WTC11 (cell line): Measurements from ENCODE around the gene TARDBP. TPM values are rescaled to one million over a fixed set of nuclear protein-coding genes. Genes with fewer than 3 reads are reported as not detected.
"Not testable (repeated sequence)": the region's sequence is repeated elsewhere in the genome, so short reads cannot be mapped to it uniquely, and the experiment has no call there.

ENCODE experiments used
- ATAC-seq: fragments of 200-7000 bp; cut with Tn5 transposase; 2 replicates; pipeline ENCODE4 v1.10.0; 2021; ENCODE audit warnings: mild to moderate bottlenecking, moderate library complexity
- CTCF ChIA-PET: fragments of 300-600 bp; sonication (Branson Sonifier 250); formaldehyde crosslinking; loops from one replicate; lab custom pipeline; 2021; ENCODE audit warnings: antibody characterized with exemption; lab: Charles Lee
- POLR2A ChIA-PET: fragments of 350-600 bp; sonication (Branson Sonifier 250); formaldehyde crosslinking; loops from one replicate; lab custom pipeline; 2021; ENCODE audit warnings: antibody characterized with exemption; lab: Charles Lee
- DNase-seq: peaks from one replicate; pipeline ENCODE4 v3.0.0; 2021; ENCODE audit warnings: low spot score
- H3K27ac Mint-ChIP-seq: 2 replicates; pipeline ENCODE4 v1.8.0; 2021; ENCODE audit warnings: mixed read lengths
- H3K27me3 Mint-ChIP-seq: 2 replicates; pipeline ENCODE4 v1.8.0; 2021; ENCODE audit warnings: low read depth, mild to moderate bottlenecking, moderate library complexity, mixed read lengths
- H3K36me3 Mint-ChIP-seq: 2 replicates; pipeline ENCODE4 v1.8.0; 2021; ENCODE audit warnings: mixed read lengths
- H3K4me1 Mint-ChIP-seq: 2 replicates; pipeline ENCODE4 v1.8.0; 2022; ENCODE audit warnings: mixed read lengths
- H3K4me3 Mint-ChIP-seq: 2 replicates; pipeline ENCODE4 v1.8.0; 2021; ENCODE audit warnings: mild to moderate bottlenecking, moderate library complexity, mixed read lengths
- H3K9me3 Mint-ChIP-seq: 2 replicates; pipeline ENCODE4 v1.8.0; 2021; ENCODE audit warnings: mixed read lengths
- CREB1 ChIP-seq: sonication (generic); formaldehyde crosslinking; IDR thresholded peaks from 2 replicates; pipeline ENCODE4 v1.8.0; 2023; ENCODE audit warnings: mild to moderate bottlenecking, missing genetic modification reagents
- CTCF ChIP-seq: fragments of 200-600 bp; IDR thresholded peaks from 2 replicates; pipeline ENCODE4 v1.8.0; 2022; ENCODE audit warnings: antibody characterized with exemption
- ELF4 ChIP-seq: sonication (generic); formaldehyde crosslinking; IDR thresholded peaks from 2 replicates; pipeline ENCODE4 v1.8.1; 2022; ENCODE audit warnings: low read depth, mild to moderate bottlenecking, moderate library complexity, missing genetic modification reagents
- EMX1 ChIP-seq: fragments of 250-450 bp; sonication (Bioruptor Pico); IDR thresholded peaks from 2 replicates; pipeline ENCODE4 v1.8.0; 2021; ENCODE audit warnings: mild to moderate bottlenecking
- ERG ChIP-seq: fragments of 250-450 bp; sonication (Bioruptor Pico); IDR thresholded peaks from 2 replicates; pipeline ENCODE4 v1.8.0; 2021; ENCODE audit warnings: mild to moderate bottlenecking
- HMGXB4 ChIP-seq: sonication (generic); formaldehyde crosslinking; IDR thresholded peaks from 2 replicates; pipeline ENCODE4 v1.8.1; 2023; ENCODE audit warnings: mild to moderate bottlenecking, moderate library complexity, missing genetic modification reagents
- IRF1 ChIP-seq: sonication (generic); formaldehyde crosslinking; IDR thresholded peaks from 2 replicates; pipeline ENCODE4 v1.8.0; 2023; ENCODE audit warnings: missing genetic modification reagents
- MYBL2 ChIP-seq: sonication (generic); formaldehyde crosslinking; IDR thresholded peaks from 2 replicates; pipeline ENCODE4 v1.8.1; 2023; ENCODE audit warnings: mild to moderate bottlenecking, moderate library complexity, missing genetic modification reagents
- NFYB ChIP-seq: sonication (generic); formaldehyde crosslinking; conservative IDR thresholded peaks from 2 replicates; pipeline ENCODE4 v1.8.0; 2022; ENCODE audit warnings: low read depth, missing genetic modification reagents
- SMAD3 ChIP-seq: sonication (generic); formaldehyde crosslinking; IDR thresholded peaks from 2 replicates; pipeline ENCODE4 v1.8.0; 2022; ENCODE audit warnings: missing genetic modification reagents, mild to moderate bottlenecking, borderline replicate concordance
- STAT6 ChIP-seq: sonication (generic); formaldehyde crosslinking; conservative IDR thresholded peaks from 2 replicates; pipeline ENCODE4 v1.8.1; 2023; ENCODE audit warnings: mild to moderate bottlenecking, low read depth, missing genetic modification reagents, moderate library complexity
- TCF7 ChIP-seq: sonication (generic); formaldehyde crosslinking; IDR thresholded peaks from 2 replicates; pipeline ENCODE4 v1.8.0; 2022; ENCODE audit warnings: mild to moderate bottlenecking, low read depth, missing genetic modification reagents, moderate library complexity
- USF2 ChIP-seq: sonication (generic); formaldehyde crosslinking; IDR thresholded peaks from 2 replicates; pipeline ENCODE4 v1.8.1; 2023; ENCODE audit warnings: mild to moderate bottlenecking, missing genetic modification reagents, moderate library complexity
- ZNF219 ChIP-seq: sonication (generic); formaldehyde crosslinking; IDR thresholded peaks from 2 replicates; pipeline ENCODE4 v1.8.0; 2023; ENCODE audit warnings: missing genetic modification reagents, mild to moderate bottlenecking, borderline replicate concordance
- ZNF281 ChIP-seq: sonication (generic); formaldehyde crosslinking; IDR thresholded peaks from 2 replicates; pipeline ENCODE4 v1.8.0; 2023; ENCODE audit warnings: mild to moderate bottlenecking, missing genetic modification reagents
- ZNF512 ChIP-seq: sonication (generic); formaldehyde crosslinking; IDR thresholded peaks from 2 replicates; pipeline ENCODE4 v1.8.1; 2022; ENCODE audit warnings: missing genetic modification reagents, borderline replicate concordance
- total RNA-seq: library from RNA; stranded (reverse); gene quantifications from 3 replicates; pipeline ENCODE4 v1.2.3, GENCODE V29; 2021

TARDBP gene
- total RNA-seq, 1 experiment from 2014 or later: 228 TPM

GRCh38 chr1:11013160-11013531 lies 692 bp downstream of the TARDBP start:
- Mint-ChIP-seq H3K4me1 (peaks cover 22% of the 10 kb centered on the region), H3K9me3 (no peaks in the 10 kb centered on the region), H3K36me3 (peaks cover 40% of the 10 kb centered on the region), H3K4me3 (peak overlapping the region; percentile 91), H3K27me3 (no peaks in the 10 kb centered on the region)
- TF ChIP-seq USF2 (CRISPR knock-in tag) (no peak), EMX1 (CRISPR knock-in tag) (0 out of 2 replicates have a peak, but pooled peaks have one; percentile 34)
- TF ChIP-seq, all 79 proteins: peak for 1
- DNase-seq: no peak
- ChIA-PET CTCF (no interaction called here), POLR2A (no interaction called here)
- H3K27ac Mint-ChIP-seq: peak overlapping the region; percentile 91
- 0 out of 2 replicates have a peak, but pooled peaks have one; percentile 2 for ATAC-seq

GRCh38 chr1:11019358-11019757 lies 6.9 kb downstream of the TARDBP start:
- CTCF ChIA-PET, H3K4me1 Mint-ChIP-seq, ATAC-seq, H3K27me3 Mint-ChIP-seq, H3K9me3 Mint-ChIP-seq, POLR2A ChIA-PET, DNase-seq, H3K4me3 Mint-ChIP-seq, H3K27ac Mint-ChIP-seq: not testable (repeated sequence)
- H3K36me3 Mint-ChIP-seq: peaks cover 89% of the 10 kb centered on the region

- Mint-ChIP-seq H3K4me3 (no peak overlapping the region), H3K36me3 (peaks cover 89% of the 10 kb centered on the region), H3K4me1 (no peaks in the 10 kb centered on the region), H3K27me3 (no peaks in the 10 kb centered on the region), H3K9me3 (no peaks in the 10 kb centered on the region), H3K27ac (no peak overlapping the region)
- ATAC-seq (no peak), DNase-seq (no peak)
- ChIA-PET POLR2A (no interaction called here), CTCF (interaction anchor here (1.2 kb wide), 1 partner anchor 33 kb away, joined by 3 read pairs; no protein-coding TSS in a partner anchor)
- TF ChIP-seq STAT6 (no peak), CTCF (no peak), ERG (CRISPR knock-in tag) (no peak), SMAD3 (CRISPR knock-in tag) (no peak), ZNF281 (CRISPR knock-in tag) (no peak), ZNF512 (no peak), MYBL2 (CRISPR knock-in tag) (no peak), NFYB (CRISPR knock-in tag) (no peak), CREB1 (no peak), ELF4 (no peak), ZNF219 (CRISPR knock-in tag) (no peak), TCF7 (no peak), HMGXB4 (CRISPR knock-in tag) (no peak), IRF1 (CRISPR knock-in tag) (no peak)
Observed at GRCh38 chr1:11019971-11020370, 7.5 kb downstream of the TARDBP start.
